Stimulated activated CD4-positive, alpha-beta T cell treated with anti-CD3 and anti-CD28 coated beads, Interleukin-15, amount 100 ng/mL, for 1 hour (primary cell): ENCODE measurements around the gene POLE.
"Not testable (repeated sequence)": the region's sequence is repeated elsewhere in the genome, so short reads cannot be mapped to it uniquely, and the experiment has no call there.

Experiments used
- DNase-seq, 2 donors: peaks; one replicate each; pipeline ENCODE4 v3.0.0-alpha.2; 2020; ENCODE audit warnings: low read depth in 1 of 2, low spot score in 1 of 2

Gene POLE

DNA sequence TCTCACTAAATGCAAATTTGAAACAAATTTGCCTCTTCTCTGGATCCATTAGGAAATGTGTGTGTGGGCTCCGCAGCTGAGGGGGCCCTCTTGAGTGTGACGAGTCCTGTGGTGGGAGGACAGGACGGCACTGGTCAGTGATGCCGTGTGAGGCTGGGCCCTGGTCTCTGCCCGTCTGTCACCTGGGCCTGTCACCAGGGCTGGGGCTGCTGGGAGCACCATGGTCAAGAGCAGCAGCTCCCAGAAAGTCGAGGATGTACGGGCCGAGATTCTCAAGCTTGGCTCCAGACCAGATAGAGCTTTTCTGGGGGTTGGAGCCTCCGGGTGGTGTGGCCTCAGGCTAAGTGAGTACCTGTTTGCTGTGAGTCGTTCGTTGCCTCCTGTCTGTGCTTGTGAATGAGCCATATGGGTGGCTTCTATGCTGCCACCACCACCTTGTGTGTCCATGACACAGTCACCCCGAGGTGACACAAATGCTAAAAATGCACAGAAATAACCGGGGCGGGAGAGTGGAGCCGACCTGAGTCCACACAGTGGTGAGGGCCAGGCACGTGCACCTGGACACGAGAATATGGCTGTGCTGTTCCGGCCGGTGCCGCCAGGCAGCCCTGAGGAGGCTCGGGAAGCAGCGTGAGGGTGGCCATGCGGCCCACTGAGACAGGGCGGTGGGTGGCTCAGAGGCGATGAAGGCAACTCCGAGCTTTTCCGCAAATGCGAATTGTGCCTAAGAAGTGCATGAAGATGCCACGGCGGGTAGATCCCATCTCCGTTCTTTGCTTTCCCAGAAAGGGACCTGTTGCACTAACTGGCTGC lies 32.2 kb upstream of the POLE start:
- no peak for DNase-seq

DNA sequence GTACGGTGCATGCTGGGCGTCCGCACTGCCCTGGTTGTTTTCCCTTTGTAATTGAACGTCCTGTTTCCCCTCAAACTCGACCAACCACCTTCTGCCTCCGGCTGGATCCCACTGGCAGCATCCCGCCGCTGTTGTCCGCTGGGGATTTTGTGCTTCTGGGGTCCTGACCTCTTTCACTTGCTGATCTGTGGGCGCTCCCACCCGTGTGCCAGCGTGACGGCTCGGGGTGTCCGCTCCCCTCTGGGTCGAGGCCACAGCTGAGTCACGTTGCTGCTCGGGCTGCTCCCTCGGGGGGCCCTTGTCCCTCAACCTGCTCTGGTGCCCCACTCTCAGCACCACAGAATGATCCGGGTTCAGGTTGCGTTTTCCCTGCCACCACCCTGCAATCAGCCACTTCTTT lies 31.5 kb upstream of the POLE start:
- DNase-seq, result no peak

DNA sequence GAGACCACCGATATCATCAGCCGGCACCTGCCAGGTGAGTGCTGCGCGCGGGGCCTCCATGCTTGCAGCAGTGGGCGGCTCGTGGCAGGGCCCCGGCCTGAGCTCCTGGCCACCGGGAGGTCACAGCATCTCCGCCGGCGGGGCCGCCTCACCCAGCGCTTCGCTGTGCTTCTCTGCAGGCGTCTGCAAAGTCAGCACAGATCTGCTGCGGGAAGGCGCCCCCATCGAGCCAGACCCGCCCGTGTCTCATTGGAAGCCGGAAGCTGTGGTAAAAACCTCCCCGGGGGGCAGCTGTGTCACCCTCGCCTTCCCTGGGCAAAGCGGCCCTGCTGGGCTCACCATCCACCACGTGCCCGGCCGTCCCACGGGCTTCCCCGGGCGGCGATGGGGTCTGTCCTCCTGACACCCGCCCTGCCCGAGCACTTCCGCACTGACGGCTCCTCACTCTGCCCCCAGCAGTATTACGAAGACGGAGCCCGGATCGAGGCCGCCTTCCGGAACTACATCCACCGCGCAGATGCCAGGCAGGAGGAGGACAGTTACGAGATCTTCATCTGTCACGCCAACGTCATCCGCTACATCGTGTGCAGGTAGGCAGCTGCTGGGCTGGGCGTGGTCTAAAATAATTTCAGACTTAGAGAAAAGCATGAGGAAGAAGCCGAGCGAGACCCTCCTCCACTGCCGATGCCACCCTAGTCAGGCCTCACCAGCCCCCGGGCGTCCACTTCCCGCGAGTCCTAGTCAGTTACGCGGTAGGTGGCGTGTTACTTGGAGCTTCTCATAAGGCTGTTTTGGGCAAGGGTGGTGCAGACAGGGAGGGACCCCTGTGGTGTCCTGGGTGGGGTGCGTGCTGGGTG lies 30.6 kb upstream of the POLE start:
- no peak for DNase-seq

DNA sequence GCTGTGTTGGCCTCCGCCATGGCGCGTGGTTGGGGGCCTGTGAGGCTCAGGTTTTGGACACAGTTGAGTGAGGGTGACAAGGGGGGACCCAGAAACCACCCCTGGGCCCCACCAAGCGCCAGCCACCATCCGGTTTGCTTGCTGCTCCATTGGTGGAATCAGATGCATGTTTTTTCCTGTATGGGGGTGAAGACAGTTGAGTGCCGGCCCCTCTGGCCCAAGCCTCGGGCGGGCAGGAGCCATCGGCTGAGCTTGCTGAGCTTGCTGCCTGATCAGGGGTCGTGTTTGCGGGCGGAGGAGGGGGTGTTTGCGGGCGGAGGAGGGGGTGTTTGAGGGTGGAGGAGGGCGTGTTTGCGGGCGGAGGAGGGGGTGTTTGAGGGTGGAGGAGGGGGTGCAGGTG lies 29.9 kb upstream of the POLE start:
- DNase-seq, result no peak

DNA sequence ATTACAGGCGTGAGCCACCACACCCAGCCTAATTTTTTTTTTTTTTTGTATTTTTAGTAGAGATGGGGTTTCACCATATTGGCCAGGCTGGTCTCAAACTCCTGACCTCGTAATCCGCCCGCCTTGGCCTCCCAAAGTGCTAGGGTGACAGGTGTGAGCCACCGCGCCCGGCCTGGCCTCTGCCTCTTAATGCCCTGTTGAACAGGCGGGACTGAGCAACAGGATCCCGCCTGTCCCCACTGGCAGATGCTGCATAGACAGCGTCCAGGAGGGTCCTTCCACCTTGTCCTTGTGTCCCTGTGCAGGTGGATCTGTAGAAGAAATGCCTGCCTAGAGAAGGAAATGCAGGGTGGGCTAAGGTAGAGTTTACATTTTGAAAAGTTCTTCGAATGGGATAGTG lies 29.2 kb upstream of the POLE start:
- DNase-seq, result no peak

DNA sequence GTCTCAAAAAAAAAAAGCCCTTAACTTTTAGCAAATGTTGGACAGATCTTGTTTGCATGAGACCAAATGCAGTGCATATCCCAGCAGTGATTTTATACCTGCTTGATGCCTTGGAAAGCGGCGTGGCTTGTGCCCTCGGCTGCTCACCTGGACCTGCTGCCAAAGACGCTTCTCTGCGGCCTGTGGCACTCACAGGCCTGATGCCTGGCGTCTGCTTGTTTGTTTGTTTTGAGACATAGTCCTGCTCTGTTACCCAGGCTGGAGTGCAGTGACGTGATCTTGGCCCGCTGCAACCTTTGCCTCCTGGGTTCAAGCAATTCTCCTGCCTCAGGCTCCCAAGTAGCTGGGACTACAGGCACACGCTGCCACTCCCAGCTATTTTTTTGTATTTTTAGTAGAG lies 28.7 kb upstream of the POLE start:
- DNase-seq, result no peak

DNA sequence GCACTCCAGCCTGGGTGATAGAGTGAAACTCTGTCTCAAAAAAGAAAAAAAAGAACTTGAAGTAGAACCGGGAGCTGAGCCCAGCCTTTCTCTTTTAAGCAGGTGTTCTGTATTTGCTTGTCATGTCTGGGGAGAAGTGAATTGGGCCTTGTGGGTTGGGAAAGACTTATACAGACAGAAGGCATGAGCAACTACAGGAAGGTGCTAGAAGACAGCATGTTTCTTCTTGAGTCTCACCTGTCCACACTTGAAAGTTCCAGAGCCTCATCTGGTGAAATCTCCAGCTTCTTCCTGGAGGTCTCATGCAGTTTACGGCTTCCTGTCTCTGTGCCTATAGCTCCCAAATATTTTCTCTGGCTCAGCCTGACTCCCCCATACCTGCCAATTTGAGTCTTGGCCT lies 26.0 kb upstream of the POLE start:
- DNase-seq, result no peak

DNA sequence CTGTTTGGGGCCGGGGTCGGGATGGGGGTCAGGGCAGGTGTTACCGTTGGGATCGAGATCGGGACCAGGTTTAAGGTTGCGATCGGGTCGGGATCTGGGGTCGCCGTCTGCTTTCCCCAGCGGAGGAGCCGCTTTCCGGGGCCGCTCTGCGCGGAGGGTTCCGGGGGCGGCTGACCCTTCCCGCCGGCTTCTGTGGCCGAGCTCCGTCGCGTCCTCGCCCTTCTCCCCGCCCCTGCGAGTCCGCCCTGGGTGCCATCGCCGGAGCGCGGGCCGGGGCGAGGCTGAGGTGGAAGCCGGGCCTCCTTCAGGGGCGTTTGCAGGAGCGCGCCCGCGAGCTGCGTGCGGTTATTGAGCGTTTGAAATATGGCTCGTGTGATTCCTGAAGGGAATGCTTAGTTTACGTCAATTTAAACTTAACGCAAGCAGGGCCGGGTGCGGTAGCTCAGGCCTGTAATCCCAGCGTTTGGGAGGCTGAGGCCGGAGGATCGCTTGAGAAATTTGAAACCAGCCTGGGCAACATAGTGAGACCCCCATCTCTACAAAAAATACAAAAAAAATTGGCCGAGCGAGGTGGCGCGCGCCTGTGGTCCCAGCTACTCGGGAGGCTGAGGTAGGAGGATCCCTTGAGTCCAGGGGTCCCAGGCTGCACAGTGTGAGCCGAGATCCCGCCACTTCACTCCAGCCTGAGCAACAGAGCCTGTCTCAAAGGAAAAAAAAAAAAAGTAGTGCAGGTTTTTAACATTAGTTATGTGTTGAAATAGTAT lies 24.1 kb upstream of the POLE start:
- DNase-seq, result peak in 1 of 2 donors; percentile 22

DNA sequence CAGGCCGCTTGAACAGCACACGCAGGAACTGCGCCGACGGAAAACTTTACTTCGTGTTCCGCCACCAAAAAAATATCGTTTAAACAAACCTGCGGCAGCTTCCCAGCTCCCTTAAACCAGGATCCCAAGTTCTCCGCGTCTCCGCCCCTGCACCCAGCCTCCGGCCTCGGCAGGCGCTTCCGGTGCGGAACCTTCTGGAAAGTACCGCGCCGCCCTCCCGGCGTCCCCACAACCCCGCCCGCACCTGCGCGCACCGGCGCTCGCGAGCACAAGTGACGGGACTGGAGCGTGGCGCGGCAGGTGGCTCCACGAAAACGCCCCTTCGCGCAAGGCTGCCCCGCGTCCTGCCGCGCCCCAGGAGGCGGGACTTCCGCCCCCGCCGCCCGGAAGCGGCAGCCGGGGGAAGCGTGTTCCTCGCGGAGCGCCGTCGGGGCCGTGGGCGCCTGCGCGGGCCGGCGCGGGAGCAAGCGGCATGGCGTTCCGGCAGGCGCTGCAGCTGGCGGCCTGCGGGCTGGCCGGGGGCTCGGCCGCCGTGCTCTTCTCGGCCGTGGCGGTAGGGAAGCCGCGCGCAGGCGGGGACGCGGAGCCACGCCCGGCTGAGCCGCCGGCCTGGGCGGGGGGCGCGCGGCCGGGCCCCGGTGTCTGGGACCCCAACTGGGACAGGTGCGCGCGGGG lies 23.4 kb upstream of the POLE start, which contains the start of gene PGAM5:
TSS of gene PGAM5 (plus strand) at position 438 of the 675 bp plus-strand sequence. CDS start at position 473, 35 bp downstream.
- peak; percentile 82 to 89 for DNase-seq

DNA sequence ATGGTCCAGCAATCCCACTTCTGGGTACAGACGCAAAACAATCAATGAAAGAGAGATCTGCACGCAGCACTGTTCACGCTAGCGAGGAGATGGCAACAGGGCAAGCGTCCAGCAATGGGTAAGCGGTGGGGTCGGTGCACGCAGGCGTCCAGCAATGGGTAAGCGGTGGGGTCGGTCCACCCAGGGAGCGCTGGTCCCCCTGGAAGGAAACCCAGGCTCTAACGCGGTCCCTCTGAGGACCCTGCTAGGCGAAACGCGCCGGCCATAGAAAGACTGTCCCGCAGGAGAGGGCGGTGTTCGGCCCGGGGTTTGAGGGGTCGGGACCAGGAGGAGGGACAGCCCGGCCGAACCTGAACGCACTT lies 22.9 kb upstream of the POLE start:
- no peak for DNase-seq

DNA sequence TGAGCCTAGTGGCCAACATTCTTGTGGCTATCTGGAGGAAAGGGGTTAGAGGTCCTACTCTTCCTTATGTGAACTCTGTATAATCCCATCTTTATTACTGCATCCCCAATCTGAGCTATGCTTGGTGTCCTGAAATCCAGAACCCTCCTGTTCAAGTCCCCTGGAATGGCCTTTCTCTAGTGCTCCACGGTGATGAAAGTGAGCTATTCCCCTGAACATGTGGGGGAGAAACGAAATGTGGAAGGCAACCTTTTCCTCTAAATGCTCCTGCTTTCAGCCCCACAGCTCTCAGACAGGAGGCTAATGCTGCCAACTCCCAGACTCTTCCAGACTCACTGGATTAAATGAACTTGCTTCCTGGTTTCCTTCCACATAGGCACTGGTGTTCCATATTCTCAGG lies 21.0 kb upstream of the POLE start:
- DNase-seq, result no peak

DNA sequence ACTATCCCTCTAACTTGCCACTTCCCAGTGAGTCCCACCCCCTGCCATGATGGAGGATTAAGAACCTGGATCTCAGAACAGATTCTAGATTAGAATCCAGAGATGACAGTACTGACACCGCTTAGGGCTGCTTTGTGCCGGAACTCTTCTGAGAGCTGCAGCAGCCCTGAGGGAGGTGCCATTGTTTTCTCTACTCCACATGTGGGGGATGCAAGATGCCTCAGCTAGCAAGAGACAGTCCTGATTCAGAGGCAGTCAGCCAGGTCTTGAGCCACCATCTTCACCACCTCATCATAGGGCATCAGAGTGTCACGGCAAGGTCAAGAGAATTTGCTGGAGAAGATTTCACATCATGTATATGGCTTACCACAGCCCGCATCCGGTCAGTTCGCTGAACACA lies 20.1 kb upstream of the POLE start:
- DNase-seq, result no peak

DNA sequence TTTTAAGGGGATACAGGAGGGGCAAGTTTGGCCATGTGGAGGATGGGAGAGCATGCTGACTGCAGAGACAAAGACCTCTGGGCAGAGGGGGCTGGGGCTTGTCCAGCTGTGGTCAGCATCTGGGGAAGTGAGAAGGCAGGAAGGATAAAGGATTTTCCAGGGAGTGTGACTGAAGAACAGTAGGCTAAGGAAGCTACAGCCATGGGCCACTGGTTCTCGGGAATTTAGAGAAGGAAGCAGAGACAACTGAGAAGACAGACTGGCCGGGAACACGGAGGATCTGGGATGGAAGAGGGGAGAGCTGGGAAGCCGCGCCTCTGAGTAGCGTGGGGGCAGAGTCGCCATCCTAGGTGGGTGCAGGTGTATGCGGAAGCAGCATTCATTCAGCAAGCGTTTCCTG lies 16.5 kb upstream of the POLE start:
- DNase-seq, result no peak

DNA sequence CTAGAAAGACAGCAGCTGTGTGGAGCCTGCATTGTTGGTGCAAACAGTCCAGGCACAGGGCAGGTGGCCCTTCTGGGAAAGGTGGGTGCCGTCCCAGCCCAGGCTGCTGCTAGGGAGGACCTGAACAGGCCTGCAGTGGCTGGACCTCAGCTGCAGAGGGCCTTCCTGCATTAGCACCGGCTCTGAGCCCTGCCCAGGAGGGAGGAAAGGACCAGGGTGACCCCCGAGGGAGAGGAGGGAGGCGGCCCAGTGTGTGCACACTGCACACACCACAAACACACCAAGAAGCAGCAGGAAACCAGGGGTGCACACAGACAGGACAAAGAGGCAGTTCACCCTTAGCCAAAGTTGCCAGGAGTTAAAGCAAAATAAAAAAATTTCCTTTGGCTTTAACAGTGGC lies 15.5 kb upstream of the POLE start:
- DNase-seq, result no peak

DNA sequence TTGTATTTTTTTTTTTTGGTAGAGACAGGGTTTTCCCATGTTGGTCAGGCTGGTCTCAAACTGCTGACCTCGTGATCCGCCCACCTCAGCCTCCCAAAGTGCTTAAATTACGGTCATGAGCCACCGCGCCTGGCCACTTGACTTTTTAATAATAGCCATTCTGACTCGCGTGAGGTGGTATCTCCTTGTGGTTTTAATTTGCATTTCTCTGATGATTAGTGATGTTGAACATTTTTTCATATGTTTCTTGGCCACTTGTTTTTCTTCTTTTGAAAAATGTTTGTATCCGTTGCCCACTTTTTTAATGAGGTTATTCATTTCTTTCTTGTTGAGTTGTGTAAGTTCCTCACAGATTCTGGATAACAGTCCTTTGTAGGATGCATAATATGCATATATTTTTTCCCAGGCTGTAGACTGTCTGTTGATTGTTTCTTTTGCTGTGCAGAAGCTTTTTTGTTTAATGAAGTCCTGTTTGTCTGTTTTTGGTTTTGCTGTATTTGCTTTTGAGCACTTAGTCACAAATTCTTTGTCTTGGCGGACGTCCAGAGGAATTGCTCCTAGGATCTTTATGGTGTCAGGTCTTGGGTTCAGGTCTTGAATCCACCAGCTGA lies 13.2 kb upstream of the POLE start:
- no peak for DNase-seq

DNA sequence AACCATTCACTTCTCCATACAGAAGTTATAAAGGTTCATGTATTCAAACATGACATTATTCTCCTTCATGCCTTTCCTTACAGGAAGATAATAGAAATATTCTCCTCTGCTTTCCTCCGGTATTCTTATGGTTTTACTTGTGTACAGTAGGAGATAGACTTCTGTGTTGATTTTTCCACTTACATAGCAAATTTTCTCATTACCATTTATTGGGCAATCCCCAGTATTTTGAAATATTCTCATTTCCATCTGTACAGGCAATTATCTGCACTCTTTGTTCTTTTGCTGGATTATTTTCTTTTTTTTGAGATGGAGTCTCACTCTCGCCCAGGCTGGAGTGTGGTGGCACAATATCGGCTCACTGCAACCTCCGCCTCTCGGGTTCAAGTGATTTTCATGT lies 11.2 kb upstream of the POLE start:
- DNase-seq, result no peak

DNA sequence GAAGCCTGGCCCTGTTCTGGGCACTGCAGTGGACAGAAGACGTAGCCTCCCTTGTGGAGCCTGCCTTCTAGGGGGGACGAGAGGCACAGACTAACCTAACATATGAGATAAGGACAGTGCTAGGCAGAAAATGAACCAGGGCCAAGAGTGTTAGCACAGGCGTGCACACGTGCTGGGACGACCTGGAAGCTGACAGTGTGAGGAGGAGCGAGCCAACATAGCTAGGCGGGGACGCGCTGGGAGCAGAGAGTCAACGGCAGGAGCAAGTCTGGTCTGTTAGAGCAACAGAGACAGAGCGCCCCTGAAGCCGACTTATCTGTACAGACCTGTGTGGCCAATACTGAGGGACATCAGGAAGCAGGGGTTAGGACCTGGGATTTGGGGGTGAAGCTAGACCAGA lies 8.3 kb upstream of the POLE start:
- DNase-seq, result no peak

DNA sequence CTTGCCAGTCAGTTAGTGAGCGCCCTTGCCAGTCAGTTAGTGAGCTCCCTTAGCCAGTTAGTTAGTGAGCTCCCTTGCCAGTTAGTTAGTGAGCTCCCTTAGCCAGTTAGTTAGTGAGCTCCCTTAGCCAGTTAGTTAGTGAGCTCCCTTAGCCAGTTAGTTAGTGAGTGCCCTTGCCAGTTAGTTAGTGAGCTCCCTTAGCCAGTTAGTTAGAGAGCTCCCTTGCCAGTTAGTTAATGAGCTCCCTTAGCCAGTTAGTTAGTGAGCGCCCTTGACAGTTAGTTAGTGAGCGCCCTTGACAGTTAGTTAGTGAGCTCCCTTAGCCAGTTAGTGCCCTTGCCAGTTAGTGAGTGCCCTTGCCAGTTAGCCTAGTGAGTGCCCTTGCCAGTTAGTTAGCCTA lies 7.7 kb upstream of the POLE start:
- DNase-seq, result not testable (repeated sequence)

DNA sequence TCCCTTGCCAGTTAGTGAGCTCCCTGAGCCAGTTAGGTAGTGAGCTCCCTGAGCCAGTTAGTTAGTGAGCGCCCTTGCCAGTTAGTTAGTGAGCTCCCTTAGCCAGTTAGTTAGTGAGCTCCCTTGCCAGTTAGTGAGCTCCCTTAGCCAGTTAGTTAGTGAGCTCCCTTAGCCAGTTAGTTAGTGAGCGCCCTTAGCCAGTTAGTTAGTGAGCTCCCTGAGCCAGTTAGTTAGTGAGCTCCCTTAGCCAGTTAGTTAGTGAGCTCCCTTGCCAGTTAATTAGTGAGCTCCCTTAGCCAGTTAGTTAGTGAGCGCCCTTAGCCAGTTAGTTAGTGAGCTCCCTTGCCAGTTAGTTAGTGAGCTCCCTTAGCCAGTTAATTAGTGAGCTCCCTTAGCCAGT lies 4.9 kb upstream of the POLE start:
- not testable (repeated sequence) for DNase-seq

DNA sequence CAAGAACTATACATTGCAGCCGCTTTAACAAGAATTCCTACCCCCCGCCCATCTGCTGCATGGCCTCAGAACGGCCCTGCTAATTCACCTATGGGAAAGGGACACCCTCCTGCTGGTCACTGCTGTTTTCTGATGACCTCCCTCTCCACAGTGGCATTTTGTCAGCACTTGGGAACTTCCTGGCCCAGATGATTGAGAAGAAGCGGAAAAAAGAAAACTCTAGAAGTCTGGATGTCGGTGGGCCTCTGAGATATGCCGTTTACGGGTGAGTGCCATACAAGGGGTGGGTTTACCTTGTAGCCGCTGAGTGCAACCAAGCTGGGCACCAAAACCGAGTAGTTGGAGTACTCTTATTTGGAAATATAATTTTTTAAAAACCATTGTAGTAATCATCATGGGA lies 3.0 kb upstream of the POLE start:
- no peak for DNase-seq

DNA sequence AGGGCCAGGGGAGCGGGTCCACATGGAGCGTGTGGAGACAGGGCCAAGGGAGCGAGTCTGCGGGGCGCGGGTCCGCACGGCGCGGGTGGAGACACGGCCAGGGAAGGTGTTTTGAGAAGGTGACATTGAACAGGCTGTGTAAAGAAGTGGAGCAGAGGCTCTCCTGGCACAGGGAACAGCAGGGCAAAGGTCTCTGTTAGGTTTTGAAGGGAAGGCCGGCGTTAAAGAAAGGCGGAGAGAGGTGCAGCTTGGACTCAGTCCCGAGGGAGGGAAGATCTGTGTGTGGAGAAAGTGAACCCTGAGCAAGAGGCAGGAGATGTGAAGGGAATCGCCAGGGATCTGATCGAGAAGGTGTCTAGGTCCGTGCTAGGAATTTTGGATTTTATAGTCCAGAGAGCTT lies 2.1 kb upstream of the POLE start:
- no peak for DNase-seq
